ENCODE data around the gene ASB5.

- TF ChIP-seq CTCF (conservative IDR thresholded peaks at IDR 0.05) (no peak), ZFX (IDR thresholded peaks at IDR 0.05) (no peak)
Observed at GRCh38 chr4:176223561-176223960, 45.5 kb downstream of the ASB5 start.

Data from C4-2B (cell line).